ENCODE measurements around the gene PHLPP1. TPM values are rescaled to one million over a fixed set of nuclear protein-coding genes. Genes with fewer than 3 reads are reported as not detected.

Gene PHLPP1
- total RNA-seq, 2 donors from 2014 or later, result 7.8 to 10.5 TPM

GRCh38 chr18:62754026-62754425 is 38.7 kb downstream of the PHLPP1 start:
- H3K9me3 Mint-ChIP-seq, result no peaks in the 10 kb centered on the region
- ATAC-seq (no peak), DNase-seq (ENCODE audit: low spot score in 2 of 2) (no peak)
- no peak overlapping the region for H3K27ac Mint-ChIP-seq
- no peaks in the 10 kb centered on the region for H3K36me3 Mint-ChIP-seq

DNA sequence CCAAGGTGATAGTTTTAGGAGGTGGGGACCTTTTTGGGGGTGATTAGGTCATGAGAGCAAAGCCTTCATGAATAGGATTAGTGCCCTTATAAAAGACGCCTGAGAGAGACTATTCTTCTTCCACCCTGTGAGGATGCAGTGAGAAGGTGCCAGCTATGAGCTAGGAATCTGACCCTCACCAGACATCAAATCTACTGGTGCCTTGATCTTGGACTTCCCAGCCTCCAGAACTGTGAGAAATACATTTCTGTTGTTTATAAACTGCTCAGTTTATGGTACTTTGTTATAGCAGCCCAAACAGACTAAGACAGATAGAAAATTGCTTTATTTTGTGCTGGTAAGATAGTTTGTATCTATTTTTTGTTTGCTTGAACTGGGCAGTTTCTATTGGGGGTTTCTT is 40.1 kb downstream of the PHLPP1 start:
- H3K9me3 Mint-ChIP-seq, result no peaks in the 10 kb centered on the region
- no peak for ATAC-seq
- no peak for DNase-seq (ENCODE audit: low spot score in 2 of 2)
- no peak overlapping the region for H3K27ac Mint-ChIP-seq
- no peaks in the 10 kb centered on the region for H3K36me3 Mint-ChIP-seq

DNA sequence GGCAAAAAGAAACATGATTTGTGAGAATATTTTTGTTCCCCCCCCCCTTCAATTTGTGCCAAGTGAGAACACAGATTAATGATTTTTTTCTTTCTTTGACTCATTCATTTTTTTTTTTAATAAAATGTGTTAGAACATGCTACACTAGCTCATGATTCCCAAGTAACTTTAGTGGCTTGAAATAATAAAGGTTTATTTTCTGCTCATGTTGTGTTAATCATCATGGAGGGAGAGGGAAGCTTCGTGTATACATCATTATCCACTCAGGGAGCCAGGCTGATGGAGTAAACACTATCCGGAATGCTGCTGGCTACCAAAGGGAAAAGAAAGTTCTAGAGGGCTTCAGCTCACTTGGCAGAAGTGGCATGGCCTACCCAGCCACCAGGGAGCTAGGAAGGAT is 40.6 kb downstream of the PHLPP1 start:
- no peak for ATAC-seq
- no peak overlapping the region for H3K27ac Mint-ChIP-seq
- H3K36me3 Mint-ChIP-seq, result no peaks in the 10 kb centered on the region
- DNase-seq (ENCODE audit: low spot score in 2 of 2), result no peak
- no peaks in the 10 kb centered on the region for H3K9me3 Mint-ChIP-seq

GRCh38 chr18:62757399-62758010 is 42.2 kb downstream of the PHLPP1 start:
- no peaks in the 10 kb centered on the region for H3K36me3 Mint-ChIP-seq
- no peak overlapping the region for H3K27ac Mint-ChIP-seq
- ATAC-seq (no peak), DNase-seq (ENCODE audit: low spot score in 2 of 2) (no peak)
- H3K9me3 Mint-ChIP-seq, result no peaks in the 10 kb centered on the region

DNA sequence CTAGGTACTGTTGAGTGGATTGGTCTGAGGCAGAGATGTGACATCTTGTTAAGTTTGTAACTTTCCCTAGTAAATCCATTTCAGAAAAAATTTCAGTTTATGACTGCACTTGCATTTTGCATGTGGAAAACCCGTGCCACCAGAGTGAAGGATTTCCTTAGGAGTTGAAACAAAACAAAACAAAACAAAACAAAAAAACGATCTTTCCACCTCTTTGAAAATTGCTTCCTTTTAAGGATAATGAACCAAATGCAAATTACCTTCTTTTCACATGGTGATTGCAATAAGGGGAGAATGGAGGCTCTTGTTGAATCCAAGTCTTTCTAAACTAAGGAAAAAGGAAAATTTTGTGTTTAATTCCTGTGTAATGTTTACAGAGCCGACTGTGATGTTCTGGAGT is 43.2 kb downstream of the PHLPP1 start:
- Mint-ChIP-seq H3K9me3 (no peaks in the 10 kb centered on the region), H3K27ac (no peak overlapping the region), H3K36me3 (no peaks in the 10 kb centered on the region)
- DNase-seq (ENCODE audit: low spot score in 2 of 2) (no peak), ATAC-seq (no peak)

DNA sequence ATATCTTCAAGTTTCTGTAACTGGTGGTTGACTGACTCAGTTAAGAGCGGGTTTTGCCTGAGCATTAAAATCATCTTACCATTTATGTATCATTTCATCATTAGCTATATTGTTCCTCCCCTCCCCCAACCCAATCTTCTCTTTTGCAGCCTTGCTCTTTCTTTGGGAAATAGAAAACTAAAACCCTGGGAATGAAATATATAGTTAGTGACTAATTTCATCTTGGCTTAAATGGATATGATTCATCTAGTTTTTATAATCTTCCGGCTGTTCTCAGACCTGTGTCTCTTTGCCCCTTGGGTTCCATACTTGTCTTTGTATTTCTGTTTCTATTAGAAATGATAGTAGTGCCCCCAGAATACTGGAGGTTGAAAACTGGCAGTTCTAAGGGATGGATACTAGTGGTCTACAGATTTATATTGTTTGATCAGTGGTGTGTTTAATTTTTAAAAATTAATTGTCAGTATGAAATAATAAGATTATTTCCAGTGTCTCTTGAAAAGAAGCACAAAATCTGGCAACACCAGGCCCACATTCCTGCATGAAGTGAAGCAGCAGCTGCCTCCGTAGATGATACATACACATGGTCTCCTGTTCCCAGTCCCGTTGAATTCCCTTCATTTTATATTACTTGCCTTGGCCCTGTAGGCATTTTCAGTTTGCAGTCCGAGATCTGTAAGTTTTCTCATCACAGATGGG is 44.5 kb downstream of the PHLPP1 start:
- Mint-ChIP-seq H3K27ac (no peak overlapping the region), H3K9me3 (no peaks in the 10 kb centered on the region)

GRCh38 chr18:62760403-62760734 is 45.0 kb downstream of the PHLPP1 start:
- DNase-seq (ENCODE audit: low spot score in 2 of 2), result no peak

More for the DNA sequence above, 44.5 kb downstream of the PHLPP1 start:
- ATAC-seq (no peak), DNase-seq (ENCODE audit: low spot score in 2 of 2) (no peak)
- no peaks in the 10 kb centered on the region for H3K36me3 Mint-ChIP-seq

GRCh38 chr18:62763101-62763521 is 47.8 kb downstream of the PHLPP1 start:
- Mint-ChIP-seq H3K9me3 (no peaks in the 10 kb centered on the region), H3K36me3 (no peaks in the 10 kb centered on the region), H3K27ac (no peak overlapping the region)
- DNase-seq (ENCODE audit: low spot score in 2 of 2) (no peak), ATAC-seq (no peak)

More at GRCh38 chr18:62760403-62760734, 45.0 kb downstream of the PHLPP1 start:
- Mint-ChIP-seq H3K27ac (no peak overlapping the region), H3K9me3 (no peaks in the 10 kb centered on the region), H3K36me3 (no peaks in the 10 kb centered on the region)
- no peak for ATAC-seq

- no peaks in the 10 kb centered on the region for H3K9me3 Mint-ChIP-seq
- H3K36me3 Mint-ChIP-seq, result peaks cover 0 to 5% of the 10 kb centered on the region in 2 donors
- H3K27ac Mint-ChIP-seq, result no peak overlapping the region
- DNase-seq (ENCODE audit: low spot score in 2 of 2), result no peak
- no peak for ATAC-seq
These were observed 50.9 kb downstream of the PHLPP1 start for GRCh38 chr18:62766266-62766665.

- DNase-seq (ENCODE audit: low spot score in 2 of 2), result no peak
These were observed 52.0 kb downstream of the PHLPP1 start for GRCh38 chr18:62767321-62767720.

DNA sequence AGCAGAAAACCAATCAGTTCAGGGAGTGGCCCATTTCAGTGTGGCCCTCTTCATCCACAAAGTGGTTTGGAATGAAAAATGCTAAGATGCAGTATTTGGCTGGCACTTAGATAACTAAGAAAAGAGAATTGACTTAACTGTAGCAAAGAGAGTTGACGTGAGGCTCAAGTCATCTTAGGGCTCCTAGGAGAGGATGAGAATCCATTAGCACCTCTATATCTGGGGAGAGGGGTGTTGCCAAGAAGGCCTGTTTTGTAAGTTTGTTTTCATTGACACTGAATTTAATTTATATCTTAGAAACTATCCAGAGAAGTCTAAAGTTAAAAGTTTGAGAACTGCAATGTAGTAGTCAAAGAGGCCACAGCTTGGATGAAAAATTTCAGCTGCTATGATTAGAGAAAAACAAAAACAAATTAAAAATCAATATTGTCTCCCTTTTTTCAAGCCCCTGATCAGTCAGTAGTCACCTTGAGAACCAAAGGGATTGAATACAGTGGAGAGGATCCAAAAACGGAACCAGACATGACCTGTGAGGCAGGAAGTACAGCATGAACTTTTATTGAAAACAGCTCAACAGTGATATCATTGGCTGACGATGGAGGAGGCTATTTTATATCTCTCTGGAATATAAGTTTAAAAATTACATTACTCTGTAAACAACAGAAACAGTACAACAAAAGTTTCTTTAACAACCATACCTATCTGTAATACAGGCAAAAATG is 52.7 kb downstream of the PHLPP1 start:
- Mint-ChIP-seq H3K9me3 (no peaks in the 10 kb centered on the region), H3K36me3 (peaks cover 0 to 5% of the 10 kb centered on the region in 2 donors), H3K27ac (peak overlapping the region in 1 of 2 donors; percentile 24)
- no peak for DNase-seq (ENCODE audit: low spot score in 2 of 2)
- no peak for ATAC-seq

More at GRCh38 chr18:62767321-62767720, 52.0 kb downstream of the PHLPP1 start:
- H3K36me3 Mint-ChIP-seq, result peaks cover 0 to 5% of the 10 kb centered on the region in 2 donors
- ATAC-seq, result peak; percentile 33 to 55
- H3K27ac Mint-ChIP-seq, result no peak overlapping the region
- no peaks in the 10 kb centered on the region for H3K9me3 Mint-ChIP-seq

DNA sequence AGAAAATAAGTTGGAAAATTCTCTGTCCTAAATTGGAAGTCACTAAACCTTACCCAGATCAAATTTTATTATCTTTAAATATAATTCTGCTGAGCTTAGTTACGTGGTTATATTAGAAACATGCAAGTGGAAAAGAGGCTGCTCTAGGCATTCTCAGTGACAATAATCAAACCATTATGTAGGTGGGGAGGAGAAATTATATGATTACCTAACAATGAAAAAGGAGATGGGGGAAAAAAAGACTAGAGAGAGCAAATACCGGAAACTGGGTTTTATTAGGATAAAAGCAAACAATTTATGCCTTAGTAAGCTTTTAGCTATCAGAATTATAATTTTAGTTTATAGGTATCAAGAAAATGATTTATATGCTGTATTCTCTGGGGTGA is 53.2 kb downstream of the PHLPP1 start:
- ATAC-seq, result no peak
- peak overlapping the region in 1 of 2 donors; percentile 24 for H3K27ac Mint-ChIP-seq

GRCh38 chr18:62769216-62769615 is 53.9 kb downstream of the PHLPP1 start:
- Mint-ChIP-seq H3K9me3 (no peaks in the 10 kb centered on the region), H3K27ac (no peak overlapping the region), H3K36me3 (peaks cover 0 to 11% of the 10 kb centered on the region in 2 donors)
- no peak for DNase-seq (ENCODE audit: low spot score in 2 of 2)
- ATAC-seq, result no peak

More for the DNA sequence above, 53.2 kb downstream of the PHLPP1 start:
- H3K9me3 Mint-ChIP-seq, result no peaks in the 10 kb centered on the region
- DNase-seq (ENCODE audit: low spot score in 2 of 2), result no peak
- H3K36me3 Mint-ChIP-seq, result peaks cover 0 to 9% of the 10 kb centered on the region in 2 donors

DNA sequence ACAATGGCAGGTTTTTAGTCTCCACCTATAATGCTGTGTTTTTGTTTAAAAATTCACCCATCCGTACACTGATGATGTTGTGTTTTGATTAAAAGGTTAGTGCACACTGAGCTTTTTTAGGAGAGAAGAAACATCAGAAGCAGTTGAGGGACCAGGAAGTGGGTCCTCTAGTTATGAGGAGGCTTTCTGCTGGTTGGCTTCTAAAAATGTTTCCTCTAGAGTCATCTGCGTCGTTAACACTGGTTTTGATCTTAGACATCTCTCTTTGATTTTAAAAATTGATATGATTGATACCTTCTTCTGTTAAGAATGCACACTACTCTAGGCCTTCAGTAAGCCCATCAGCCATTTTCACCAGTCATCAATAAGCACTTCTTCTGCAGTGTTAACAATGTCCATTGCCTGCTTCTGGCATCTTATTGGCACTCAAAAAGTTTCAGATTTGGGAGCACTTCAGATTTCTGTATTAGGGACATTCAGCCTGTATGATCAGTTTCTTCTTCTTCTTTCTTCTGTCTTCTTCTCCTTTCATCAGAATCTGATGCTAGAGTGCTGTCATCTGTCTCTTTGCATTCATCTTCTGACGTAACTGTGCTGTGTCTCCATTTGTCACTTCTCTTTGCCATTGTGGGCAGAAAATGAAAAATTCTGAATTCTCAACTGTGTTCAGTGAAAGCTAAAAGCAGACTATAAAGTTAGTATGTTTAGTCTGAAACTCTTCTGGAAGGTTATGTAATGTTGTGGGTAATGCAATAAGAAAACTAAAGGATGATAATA is 56.3 kb downstream of the PHLPP1 start:
- ATAC-seq, result peak; percentile 77 to 94
- Mint-ChIP-seq H3K27ac (peak overlapping the region; percentile 22 to 75), H3K36me3 (peaks cover 0 to 11% of the 10 kb centered on the region in 2 donors), H3K9me3 (no peaks in the 10 kb centered on the region)
- no peak for DNase-seq (ENCODE audit: low spot score in 2 of 2)

- Mint-ChIP-seq H3K9me3 (no peaks in the 10 kb centered on the region), H3K27ac (no peak overlapping the region), H3K36me3 (peaks cover 0 to 11% of the 10 kb centered on the region in 2 donors)
- ATAC-seq (no peak), DNase-seq (ENCODE audit: low spot score in 2 of 2) (no peak)
These were observed 57.7 kb downstream of the PHLPP1 start for GRCh38 chr18:62772860-62773584.

- DNase-seq (ENCODE audit: low spot score in 2 of 2) (no peak), ATAC-seq (no peak)
- Mint-ChIP-seq H3K36me3 (peaks cover 0 to 11% of the 10 kb centered on the region in 2 donors), H3K9me3 (no peaks in the 10 kb centered on the region), H3K27ac (no peak overlapping the region)
These were observed 58.4 kb downstream of the PHLPP1 start for GRCh38 chr18:62773691-62774090.

Measured in activated naive CD4-positive, alpha-beta T cell treated with anti-CD3 and anti-CD28 coated beads, Interleukin-2, amount 50 U/mL, for 72 hours (primary cell).